ENCODE measurements around the gene GARRE1.

The GARRE1 gene

DNA sequence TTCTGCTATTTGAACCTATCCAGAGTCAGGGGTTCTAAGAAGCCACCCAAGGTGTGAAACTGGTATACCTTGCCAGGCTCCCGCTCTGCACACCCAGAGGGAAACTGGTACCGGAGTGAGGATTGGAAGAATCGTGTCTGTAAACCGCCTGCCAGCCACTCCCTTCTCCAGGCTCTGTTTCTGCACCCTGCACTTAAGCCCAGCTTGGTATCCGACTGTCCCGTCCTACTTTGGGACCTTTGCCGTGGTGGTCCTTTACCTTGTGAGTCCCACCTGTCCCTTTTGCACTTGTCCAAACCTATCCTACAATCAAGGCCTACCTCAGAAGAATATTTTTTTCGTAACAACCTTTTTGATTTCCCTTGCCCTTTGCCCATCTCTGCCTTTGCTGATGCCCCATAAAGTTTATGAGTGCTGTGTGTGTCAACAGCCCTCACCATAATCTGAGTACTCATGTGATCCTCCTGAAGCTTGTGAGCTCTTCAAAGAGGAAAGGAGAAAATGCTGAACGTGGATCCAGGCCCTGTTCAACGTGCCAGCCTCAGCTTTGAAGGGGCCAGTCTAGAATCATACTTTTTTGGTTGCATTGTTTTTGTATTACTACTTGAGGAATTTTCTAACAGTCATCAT, 44.7 kb downstream of the GARRE1 start:
- DNase-seq = no peak

DNA sequence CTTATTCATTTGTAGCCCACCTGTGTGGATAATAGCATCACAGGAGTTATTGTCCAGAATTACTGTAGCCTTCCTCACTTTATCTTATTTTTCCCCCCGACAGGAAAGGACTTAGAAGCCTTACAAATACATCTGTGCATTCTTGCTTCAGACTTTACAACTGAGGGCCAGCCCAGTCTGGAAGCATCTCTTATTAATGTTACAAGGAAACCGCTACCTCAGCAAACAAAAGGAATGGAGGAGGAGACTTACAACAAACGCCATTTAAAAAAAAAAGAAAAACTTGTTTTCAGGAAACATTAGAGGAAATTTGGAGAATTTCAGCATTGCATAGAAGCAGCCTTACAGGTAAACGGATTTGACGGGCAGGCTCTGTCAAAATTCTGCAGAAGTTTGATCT, 45.2 kb downstream of the GARRE1 start:
- no peak for DNase-seq

DNA sequence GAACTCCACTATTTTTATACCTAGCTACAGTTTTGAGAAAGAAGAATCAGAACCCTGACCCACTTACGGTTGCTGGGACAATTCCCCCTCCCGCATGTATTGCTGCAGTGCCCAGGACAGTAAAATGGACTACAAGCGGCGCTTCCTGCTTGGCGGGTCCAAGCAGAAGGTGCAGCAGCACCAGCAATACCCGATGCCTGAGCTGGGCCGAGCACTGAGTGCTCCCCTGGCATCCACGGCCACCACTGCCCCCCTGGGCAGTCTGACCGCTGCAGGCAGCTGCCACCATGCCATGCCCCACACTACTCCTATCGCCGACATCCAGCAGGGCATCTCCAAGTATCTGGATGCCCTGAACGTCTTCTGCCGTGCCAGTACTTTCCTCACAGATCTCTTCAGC, 46.0 kb downstream of the GARRE1 start:
- DNase-seq = no peak

DNA sequence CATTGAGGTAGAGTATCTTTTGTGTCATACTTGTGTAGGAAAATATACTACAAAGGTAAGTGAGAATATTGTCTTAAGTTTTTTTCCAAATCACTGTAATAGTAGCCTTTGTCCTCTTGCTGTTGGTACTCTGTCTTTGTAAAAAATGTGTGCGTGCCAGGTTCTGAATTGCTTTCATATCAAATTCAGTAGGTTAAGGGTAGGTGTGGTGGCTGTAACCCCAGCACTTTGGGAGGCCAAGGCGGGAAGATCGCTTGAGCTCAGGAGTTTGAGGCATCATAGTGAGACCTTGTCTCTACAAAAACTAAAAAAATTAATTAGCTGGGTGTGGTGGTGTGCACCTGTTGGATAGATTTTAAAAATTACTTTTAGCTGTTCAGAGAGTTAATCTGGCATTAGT, 46.6 kb downstream of the GARRE1 start:
- no peak for DNase-seq
